ENCODE results near the gene DBH.

The DBH gene

DNA sequence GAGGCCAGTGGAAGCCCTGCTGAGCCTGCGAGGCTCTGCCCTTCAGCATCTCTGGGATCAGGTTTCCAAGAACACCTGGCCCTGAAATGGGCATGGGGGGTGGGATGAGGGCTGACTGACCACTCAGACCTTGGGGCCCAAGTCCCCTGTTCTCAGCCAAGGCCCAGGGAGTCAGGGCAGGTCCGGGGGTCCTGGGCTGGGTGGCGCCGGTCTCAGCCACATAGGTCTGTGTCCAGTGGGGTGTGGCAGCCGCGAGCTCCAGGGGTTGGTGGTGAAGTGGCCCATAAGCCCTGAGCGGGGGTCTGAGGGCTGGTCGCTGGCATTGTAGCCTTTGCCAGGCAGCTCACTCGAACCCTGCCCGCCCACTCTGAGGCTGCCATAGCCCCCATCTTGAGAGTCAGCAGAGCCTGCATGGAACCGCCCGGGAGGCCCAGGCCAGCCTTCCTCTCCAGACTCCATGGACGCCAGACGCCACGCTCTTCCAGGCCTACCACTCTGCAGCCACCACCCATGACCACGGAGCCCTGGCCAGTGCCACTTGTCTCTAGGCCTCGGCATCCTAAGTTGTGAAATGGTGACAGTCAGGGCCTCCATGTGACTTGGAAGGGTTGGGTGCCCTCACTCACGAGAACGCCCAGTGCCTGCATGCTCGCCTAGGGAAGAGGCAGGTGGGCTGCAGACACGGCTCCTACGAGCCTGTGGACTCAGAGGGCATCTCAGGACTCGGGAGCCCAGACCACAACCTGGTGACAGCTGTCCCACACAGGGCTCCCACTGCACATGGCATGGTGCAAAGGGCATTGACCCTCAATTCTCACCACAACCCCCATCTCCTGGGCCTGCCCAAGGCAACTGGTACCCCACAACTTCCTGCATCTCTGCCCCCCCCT, 6.7 kb upstream of the DBH start:
- Histone ChIP-seq H3K27me3 (ENCODE audit: insufficient read depth, low read length) (no peaks in the 10 kb centered on the region), H3K36me3 (ENCODE audit: insufficient read depth, low read depth, low read length) (no peaks in the 10 kb centered on the region), H3K4me1 (ENCODE audit: insufficient read depth, low read length) (peaks cover 3% of the 10 kb centered on the region; the same call in 1 of the 2 replicates), H3K27ac (ENCODE audit: low read length) (no peak overlapping the region), H3K4me3 (ENCODE audit: low read length) (no peak overlapping the region), H3K9ac (ENCODE audit: low read depth, low read length) (no peak overlapping the region), H3K9me3 (ENCODE audit: insufficient read depth, low read depth, low read length) (no peaks in the 10 kb centered on the region; the same call in none of the 2 replicates)

GRCh38 chr9:133631111-133631510, 5.1 kb upstream of the DBH start:
- Histone ChIP-seq H3K36me3 (ENCODE audit: insufficient read depth, low read depth, low read length) (no peaks in the 10 kb centered on the region), H3K4me1 (ENCODE audit: insufficient read depth, low read length) (peaks cover 3% of the 10 kb centered on the region; the same call in 1 of the 2 replicates), H3K4me3 (ENCODE audit: low read length) (no peak overlapping the region), H3K27ac (ENCODE audit: low read length) (no peak overlapping the region), H3K9me3 (ENCODE audit: insufficient read depth, low read depth, low read length) (no peaks in the 10 kb centered on the region), H3K27me3 (ENCODE audit: insufficient read depth, low read length) (no peaks in the 10 kb centered on the region), H3K9ac (ENCODE audit: low read depth, low read length) (no peak overlapping the region)

DNA sequence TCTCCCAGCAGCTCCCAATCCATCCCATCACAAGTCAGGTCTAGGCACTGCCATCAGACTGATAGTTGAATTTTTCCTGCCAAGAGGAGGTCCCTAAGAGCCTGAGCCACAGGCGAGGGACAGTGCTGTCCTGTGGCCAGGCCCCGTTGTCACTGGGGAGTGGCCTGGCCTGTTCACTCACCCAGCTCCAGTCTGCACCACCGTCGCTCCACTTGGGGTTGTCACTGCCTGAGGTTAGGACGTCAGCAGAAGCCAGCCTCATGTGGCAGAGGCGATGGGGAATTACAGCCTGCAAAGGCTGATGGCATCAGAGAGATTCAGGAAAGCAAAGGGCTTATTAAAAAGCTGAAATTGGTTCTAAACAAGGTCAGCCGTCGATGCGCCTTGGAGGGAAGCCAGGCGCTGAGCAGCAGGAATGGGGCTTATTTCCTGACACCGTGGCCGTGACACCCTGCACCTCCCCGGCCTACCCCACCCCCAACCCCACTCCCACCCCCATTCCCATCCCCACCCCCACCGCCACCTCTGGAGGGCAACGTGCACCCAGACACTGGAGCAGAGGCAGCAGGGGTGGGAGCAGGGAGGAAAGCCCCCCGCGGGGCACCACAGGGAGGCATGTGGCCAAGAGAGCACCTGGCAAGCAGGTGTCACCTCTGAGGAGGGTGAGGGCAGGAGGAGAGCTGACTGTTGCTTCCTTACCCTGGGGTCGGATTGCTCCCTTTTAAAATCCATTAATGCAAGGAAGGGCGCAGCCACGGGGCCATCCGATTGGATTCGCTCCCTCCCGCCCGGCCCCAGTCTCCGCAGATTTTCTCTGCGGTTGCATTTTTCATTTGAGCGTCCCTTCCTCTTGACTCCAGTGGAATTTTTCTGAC, 3.1 kb upstream of the DBH start:
- Histone ChIP-seq H3K27me3 (ENCODE audit: insufficient read depth, low read length) (no peaks in the 10 kb centered on the region), H3K36me3 (ENCODE audit: insufficient read depth, low read depth, low read length) (no peaks in the 10 kb centered on the region), H3K9me3 (ENCODE audit: insufficient read depth, low read depth, low read length) (no peaks in the 10 kb centered on the region), H3K9ac (ENCODE audit: low read depth, low read length) (no peak overlapping the region), H3K4me3 (ENCODE audit: low read length) (no peak overlapping the region), H3K27ac (ENCODE audit: low read length) (no peak overlapping the region), H3K4me1 (ENCODE audit: insufficient read depth, low read length) (peaks cover 7% of the 10 kb centered on the region; the same call in 1 of the 2 replicates)

GRCh38 chr9:133633681-133634080, 2.5 kb upstream of the DBH start:
- Histone ChIP-seq H3K27ac (ENCODE audit: low read length) (no peak overlapping the region), H3K9ac (ENCODE audit: low read depth, low read length) (no peak overlapping the region), H3K9me3 (ENCODE audit: insufficient read depth, low read depth, low read length) (no peaks in the 10 kb centered on the region), H3K4me3 (ENCODE audit: low read length) (no peak overlapping the region), H3K27me3 (ENCODE audit: insufficient read depth, low read length) (no peaks in the 10 kb centered on the region), H3K36me3 (ENCODE audit: insufficient read depth, low read depth, low read length) (no peaks in the 10 kb centered on the region), H3K4me1 (ENCODE audit: insufficient read depth, low read length) (peaks cover 7% of the 10 kb centered on the region; the same call in 1 of the 2 replicates)

GRCh38 chr9:133634081-133634691, 2.0 kb upstream of the DBH start:
- peaks cover 7% of the 10 kb centered on the region; the same call in 1 of the 2 replicates for H3K4me1 ChIP-seq (ENCODE audit: insufficient read depth, low read length)
- no peak overlapping the region for H3K4me3 ChIP-seq (ENCODE audit: low read length)
- no peak overlapping the region for H3K27ac ChIP-seq (ENCODE audit: low read length)
- H3K9me3 ChIP-seq (ENCODE audit: insufficient read depth, low read depth, low read length), result no peaks in the 10 kb centered on the region
- H3K27me3 ChIP-seq (ENCODE audit: insufficient read depth, low read length), result no peaks in the 10 kb centered on the region
- H3K9ac ChIP-seq (ENCODE audit: low read depth, low read length), result no peak overlapping the region
- no peaks in the 10 kb centered on the region for H3K36me3 ChIP-seq (ENCODE audit: insufficient read depth, low read depth, low read length)

GRCh38 chr9:133635098-133635497, 1.1 kb upstream of the DBH start:
- H3K9me3 ChIP-seq (ENCODE audit: insufficient read depth, low read depth, low read length), result no peaks in the 10 kb centered on the region
- peaks cover 7% of the 10 kb centered on the region; the same call in 1 of the 2 replicates for H3K4me1 ChIP-seq (ENCODE audit: insufficient read depth, low read length)
- no peak overlapping the region for H3K27ac ChIP-seq (ENCODE audit: low read length)
- H3K27me3 ChIP-seq (ENCODE audit: insufficient read depth, low read length), result no peaks in the 10 kb centered on the region
- no peak overlapping the region for H3K4me3 ChIP-seq (ENCODE audit: low read length)
- H3K36me3 ChIP-seq (ENCODE audit: insufficient read depth, low read depth, low read length), result no peaks in the 10 kb centered on the region
- no peak overlapping the region for H3K9ac ChIP-seq (ENCODE audit: low read depth, low read length)

- Histone ChIP-seq H3K36me3 (ENCODE audit: insufficient read depth, low read depth, low read length) (no peaks in the 10 kb centered on the region), H3K4me3 (ENCODE audit: low read length) (no peak overlapping the region), H3K9me3 (ENCODE audit: insufficient read depth, low read depth, low read length) (no peaks in the 10 kb centered on the region), H3K4me1 (ENCODE audit: insufficient read depth, low read length) (peaks cover 7% of the 10 kb centered on the region; the same call in 1 of the 2 replicates), H3K27me3 (ENCODE audit: insufficient read depth, low read length) (no peaks in the 10 kb centered on the region), H3K27ac (ENCODE audit: low read length) (no peak overlapping the region), H3K9ac (ENCODE audit: low read depth, low read length) (no peak overlapping the region)
Measured at GRCh38 chr9:133636902-133637301, 739 bp downstream of the DBH start.

DNA sequence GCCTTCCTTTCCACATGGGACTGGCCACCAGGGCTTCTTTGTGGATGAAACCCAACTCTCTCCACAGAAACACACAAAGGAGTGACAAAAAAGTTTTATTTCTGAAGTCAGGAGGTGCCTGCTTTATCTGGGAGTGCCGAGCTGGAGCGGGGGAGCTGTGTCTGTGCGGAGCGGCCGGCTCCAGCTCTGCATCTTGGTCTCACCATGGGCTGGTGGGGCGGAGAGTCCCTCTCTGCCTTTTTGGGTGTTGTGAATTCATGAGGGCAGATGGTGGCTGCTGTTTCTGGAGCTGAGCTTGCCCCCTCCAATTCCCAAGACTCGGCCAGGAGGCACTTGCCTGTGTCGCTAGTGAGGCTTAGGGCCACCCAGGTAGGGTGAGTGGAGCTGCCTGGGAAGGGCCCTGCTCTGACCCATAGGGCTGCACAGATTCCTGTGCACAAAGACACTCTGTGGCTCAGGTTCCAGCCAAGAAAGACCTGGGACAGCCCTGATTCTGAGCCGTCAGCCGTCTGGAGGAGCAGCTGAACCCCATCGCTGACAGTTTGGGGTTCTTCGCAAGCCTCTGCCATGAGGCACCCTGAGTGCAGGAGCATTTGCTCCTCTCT, 1.4 kb downstream of the DBH start:
- Histone ChIP-seq H3K27ac (ENCODE audit: low read length) (no peak overlapping the region), H3K36me3 (ENCODE audit: insufficient read depth, low read depth, low read length) (no peaks in the 10 kb centered on the region), H3K4me3 (ENCODE audit: low read length) (no peak overlapping the region), H3K27me3 (ENCODE audit: insufficient read depth, low read length) (no peaks in the 10 kb centered on the region), H3K9ac (ENCODE audit: low read depth, low read length) (no peak overlapping the region), H3K9me3 (ENCODE audit: insufficient read depth, low read depth, low read length) (no peaks in the 10 kb centered on the region), H3K4me1 (ENCODE audit: insufficient read depth, low read length) (peaks cover 7% of the 10 kb centered on the region; the same call in 1 of the 2 replicates)

DNA sequence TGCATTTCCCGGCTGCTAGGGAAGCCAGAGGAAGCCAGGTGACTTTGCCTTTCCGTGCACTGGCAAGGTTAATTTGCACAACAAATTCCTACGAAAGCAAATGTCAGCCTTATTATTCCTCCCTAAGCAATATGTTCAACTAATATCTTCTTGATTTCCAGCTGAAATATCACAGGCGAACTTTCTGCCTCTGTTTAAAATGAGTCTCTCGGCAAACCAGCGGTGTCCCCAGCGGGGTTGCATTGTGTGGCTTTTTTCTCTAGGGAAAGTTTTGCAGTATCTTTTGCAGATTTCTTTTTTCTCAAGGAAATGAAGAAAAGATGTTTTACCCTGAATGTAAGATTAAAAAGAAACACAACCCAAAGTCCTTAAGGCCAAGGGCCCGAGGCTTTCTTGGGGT, 1.9 kb downstream of the DBH start:
- Histone ChIP-seq H3K9me3 (ENCODE audit: insufficient read depth, low read depth, low read length) (no peaks in the 10 kb centered on the region), H3K4me1 (ENCODE audit: insufficient read depth, low read length) (peaks cover 7% of the 10 kb centered on the region; the same call in 1 of the 2 replicates), H3K4me3 (ENCODE audit: low read length) (no peak overlapping the region), H3K27ac (ENCODE audit: low read length) (no peak overlapping the region), H3K36me3 (ENCODE audit: insufficient read depth, low read depth, low read length) (no peaks in the 10 kb centered on the region), H3K27me3 (ENCODE audit: insufficient read depth, low read length) (no peaks in the 10 kb centered on the region), H3K9ac (ENCODE audit: low read depth, low read length) (no peak overlapping the region)

DNA sequence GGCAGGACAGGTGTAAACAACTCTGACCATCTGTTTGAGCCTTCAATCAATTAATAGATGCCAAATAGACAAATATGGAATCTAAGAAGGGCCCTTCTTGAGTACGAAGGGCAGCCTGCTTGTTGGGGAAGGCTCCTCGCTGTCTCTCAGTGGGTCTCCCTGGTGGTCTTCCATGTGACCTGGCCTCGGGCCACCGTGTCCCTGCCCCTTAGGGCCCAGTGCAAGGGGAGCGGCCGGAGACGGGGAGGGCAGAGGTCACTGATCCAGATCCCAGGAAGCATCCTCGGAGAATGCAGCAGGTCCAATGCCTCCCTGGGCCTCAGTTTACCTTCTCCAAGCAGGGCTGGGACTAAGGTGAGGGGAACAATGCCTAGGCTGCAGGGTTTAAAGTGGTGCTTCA, 2.5 kb downstream of the DBH start:
- Histone ChIP-seq H3K4me1 (ENCODE audit: insufficient read depth, low read length) (peaks cover 5% of the 10 kb centered on the region; the same call in 1 of the 2 replicates), H3K9ac (ENCODE audit: low read depth, low read length) (no peak overlapping the region), H3K27ac (ENCODE audit: low read length) (no peak overlapping the region), H3K36me3 (ENCODE audit: insufficient read depth, low read depth, low read length) (no peaks in the 10 kb centered on the region), H3K4me3 (ENCODE audit: low read length) (no peak overlapping the region), H3K27me3 (ENCODE audit: insufficient read depth, low read length) (no peaks in the 10 kb centered on the region), H3K9me3 (ENCODE audit: insufficient read depth, low read depth, low read length) (no peaks in the 10 kb centered on the region)

- H3K9me3 ChIP-seq (ENCODE audit: insufficient read depth, low read depth, low read length), result no peaks in the 10 kb centered on the region
- no peak overlapping the region for H3K27ac ChIP-seq (ENCODE audit: low read length)
- no peaks in the 10 kb centered on the region for H3K36me3 ChIP-seq (ENCODE audit: insufficient read depth, low read depth, low read length)
- peaks cover 5% of the 10 kb centered on the region; the same call in 1 of the 2 replicates for H3K4me1 ChIP-seq (ENCODE audit: insufficient read depth, low read length)
- no peaks in the 10 kb centered on the region for H3K27me3 ChIP-seq (ENCODE audit: insufficient read depth, low read length)
- no peak overlapping the region for H3K9ac ChIP-seq (ENCODE audit: low read depth, low read length)
- no peak overlapping the region for H3K4me3 ChIP-seq (ENCODE audit: low read length)
Measured at GRCh38 chr9:133639613-133640012, 3.5 kb downstream of the DBH start.
